ENCODE data around the gene SLIT3. TPM values are rescaled to one million over a fixed set of nuclear protein-coding genes. Genes with fewer than 3 reads are reported as not detected.

Gene SLIT3
- total RNA-seq, 4 donors from 2014 or later = 41.1 to 86.6 (median 62.7) TPM

DNA sequence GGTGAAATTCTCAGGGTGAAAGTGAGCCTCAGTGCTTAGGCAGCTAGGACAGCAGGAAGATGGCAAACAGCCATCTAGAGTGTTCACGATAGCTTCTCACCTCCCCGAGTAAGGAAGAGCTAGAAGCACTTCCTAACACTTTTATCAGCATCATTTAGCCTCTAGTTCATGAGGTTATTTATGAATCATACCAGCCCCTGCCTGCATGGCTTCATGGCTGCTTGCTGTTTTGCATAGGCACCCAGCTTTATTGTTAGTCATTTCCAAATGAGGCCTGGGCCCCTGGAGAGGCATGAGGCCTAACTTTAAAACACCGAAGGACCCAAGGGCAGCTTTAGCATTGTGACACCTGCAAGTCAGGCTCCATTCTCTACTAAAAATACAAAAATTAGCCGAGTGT, 586.9 kb downstream of the SLIT3 start:
- TF ChIP-seq, protein P1, sequence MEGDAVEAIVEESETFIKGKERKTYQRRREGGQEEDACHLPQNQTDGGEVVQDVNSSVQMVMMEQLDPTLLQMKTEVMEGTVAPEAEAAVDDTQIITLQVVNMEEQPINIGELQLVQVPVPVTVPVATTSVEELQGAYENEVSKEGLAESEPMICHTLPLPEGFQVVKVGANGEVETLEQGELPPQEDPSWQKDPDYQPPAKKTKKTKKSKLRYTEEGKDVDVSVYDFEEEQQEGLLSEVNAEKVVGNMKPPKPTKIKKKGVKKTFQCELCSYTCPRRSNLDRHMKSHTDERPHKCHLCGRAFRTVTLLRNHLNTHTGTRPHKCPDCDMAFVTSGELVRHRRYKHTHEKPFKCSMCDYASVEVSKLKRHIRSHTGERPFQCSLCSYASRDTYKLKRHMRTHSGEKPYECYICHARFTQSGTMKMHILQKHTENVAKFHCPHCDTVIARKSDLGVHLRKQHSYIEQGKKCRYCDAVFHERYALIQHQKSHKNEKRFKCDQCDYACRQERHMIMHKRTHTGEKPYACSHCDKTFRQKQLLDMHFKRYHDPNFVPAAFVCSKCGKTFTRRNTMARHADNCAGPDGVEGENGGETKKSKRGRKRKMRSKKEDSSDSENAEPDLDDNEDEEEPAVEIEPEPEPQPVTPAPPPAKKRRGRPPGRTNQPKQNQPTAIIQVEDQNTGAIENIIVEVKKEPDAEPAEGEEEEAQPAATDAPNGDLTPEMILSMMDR (IDR thresholded peaks at IDR 0.05) = no peak
- TF ChIP-seq EP300 (IDR thresholded peaks at IDR 0.05) (no peak), POLR2A (IDR thresholded peaks at IDR 0.05; ENCODE audit: low read depth) (no peak), POLR2AphosphoS5 (IDR thresholded peaks at IDR 0.05) (no peak)
- no peak for DNase-seq (ENCODE audit: extremely low spot score)
- WGBS = 55% methylated on average over 4 of the region's 4 CpGs
- intact Hi-C loops (cut with DNase I) = no loop called here
- Histone ChIP-seq H3K4me1 (no peaks in the 10 kb centered on the region), H3K4me3 (no peak overlapping the region), H3K27ac (replicated peaks in 1 of 4) (no peak overlapping the region), H3K27me3 (no peaks in the 10 kb centered on the region), H3K9me3 (no peaks in the 10 kb centered on the region), H3K36me3 (peaks cover 0 to 23% (median 4%) of the 10 kb centered on the region in 4 donors)

DNA sequence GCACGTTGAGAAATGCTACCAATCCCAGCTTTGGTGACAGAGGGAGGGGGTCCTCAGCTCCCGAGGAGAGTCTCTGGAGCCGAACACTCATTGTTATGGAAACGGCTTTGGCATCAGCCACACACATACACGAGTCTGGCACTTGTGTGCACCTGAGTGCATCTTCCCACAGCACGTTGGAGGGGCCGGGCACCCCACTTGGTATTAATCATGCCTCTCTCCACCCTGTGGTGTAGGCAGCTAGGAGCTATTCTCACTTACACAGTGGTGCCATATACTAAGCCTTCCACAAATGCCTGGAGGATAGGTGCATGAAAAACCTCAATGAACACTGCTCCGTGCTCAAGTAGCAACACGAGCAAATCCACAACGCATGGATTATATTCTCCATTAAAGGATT, 587.9 kb downstream of the SLIT3 start:
- Histone ChIP-seq H3K27ac (replicated peaks in 1 of 4) (no peak overlapping the region), H3K27me3 (no peaks in the 10 kb centered on the region), H3K9me3 (no peaks in the 10 kb centered on the region), H3K4me3 (no peak overlapping the region), H3K36me3 (peaks cover 0 to 20% (median 4%) of the 10 kb centered on the region in 4 donors), H3K4me1 (no peaks in the 10 kb centered on the region)
- no peak for DNase-seq (ENCODE audit: extremely low spot score)
- no peak for TF ChIP-seq POLR2AphosphoS5 (IDR thresholded peaks at IDR 0.05)
- TF ChIP-seq POLR2A (IDR thresholded peaks at IDR 0.05; ENCODE audit: low read depth) = no peak
- no peak for TF ChIP-seq EP300 (IDR thresholded peaks at IDR 0.05)
- TF ChIP-seq, protein P1 (IDR thresholded peaks at IDR 0.05) = no peak
- intact Hi-C loops (cut with DNase I) = no loop called here
- WGBS = 75% methylated on average over 10 of the region's 10 CpGs

DNA sequence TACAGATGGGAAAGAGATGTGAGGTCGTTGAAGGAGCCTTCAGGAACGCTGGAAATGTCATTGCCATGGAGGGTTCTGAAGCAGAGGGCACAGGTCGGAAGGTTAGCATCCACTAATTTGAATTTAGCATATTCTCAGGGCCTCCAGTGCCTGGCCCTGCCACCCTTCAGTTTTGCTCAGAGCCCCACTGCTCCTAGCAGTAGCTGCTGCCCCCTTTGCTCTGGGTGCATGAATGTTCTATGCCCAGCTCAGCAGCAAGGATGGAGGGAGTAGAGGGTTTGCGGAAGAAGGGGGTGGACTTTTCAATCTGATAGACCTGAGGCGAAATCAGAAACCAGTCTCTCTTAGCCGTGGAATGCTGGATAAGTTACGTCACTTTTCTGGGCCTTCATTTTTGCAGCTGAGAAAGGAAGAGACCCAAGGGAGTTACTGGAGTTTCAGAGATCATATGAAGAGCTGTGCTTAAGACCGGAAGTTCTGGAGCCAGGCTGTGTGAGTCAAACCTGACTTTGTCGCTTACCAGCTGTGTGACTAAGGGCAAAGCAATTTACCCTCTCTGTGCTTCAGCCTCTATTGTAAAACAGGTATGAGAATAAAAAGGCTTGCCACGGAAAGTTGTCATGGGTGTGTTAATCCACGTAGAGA, 588.5 kb downstream of the SLIT3 start:
- H3K27me3 ChIP-seq = no peaks in the 10 kb centered on the region
- H3K27ac ChIP-seq (replicated peaks in 1 of 4) = no peak overlapping the region
- H3K9me3 ChIP-seq = no peaks in the 10 kb centered on the region
- TF ChIP-seq POLR2A (IDR thresholded peaks at IDR 0.05; ENCODE audit: low read depth) (no peak), POLR2AphosphoS5 (IDR thresholded peaks at IDR 0.05) (no peak), EP300 (IDR thresholded peaks at IDR 0.05) (no peak)
- TF ChIP-seq, protein P1 (IDR thresholded peaks at IDR 0.05) = no peak
- 72% methylated on average over 11 of the region's 11 CpGs for WGBS
- no peaks in the 10 kb centered on the region for H3K4me1 ChIP-seq
- DNase-seq (ENCODE audit: extremely low spot score) = no peak
- intact Hi-C loops (cut with DNase I) = no loop called here
- no peak overlapping the region for H3K4me3 ChIP-seq
- peaks cover 0 to 20% (median 6%) of the 10 kb centered on the region in 4 donors for H3K36me3 ChIP-seq

DNA sequence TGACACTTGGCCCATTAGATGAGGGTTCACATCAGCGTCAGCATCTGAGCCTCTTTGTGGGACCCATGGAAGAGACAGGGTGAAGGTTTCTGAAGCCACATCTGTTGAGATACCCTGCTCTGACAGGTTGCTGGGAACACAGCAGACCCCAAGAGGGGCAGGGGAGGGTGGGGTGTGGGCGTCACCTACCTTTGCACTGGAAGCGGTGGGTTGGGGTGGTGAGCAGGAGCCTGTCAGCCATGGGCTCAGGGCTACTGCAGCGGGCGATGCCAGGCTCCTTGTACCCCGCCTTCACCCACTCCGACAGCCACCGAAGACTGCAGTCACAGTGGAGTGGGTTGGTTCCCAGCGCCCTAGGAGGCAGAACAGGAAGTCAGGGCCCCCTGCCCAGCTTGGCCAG, 590.2 kb downstream of the SLIT3 start:
- no peak for DNase-seq (ENCODE audit: extremely low spot score)
- TF ChIP-seq, protein P1 (IDR thresholded peaks at IDR 0.05) = no peak
- TF ChIP-seq POLR2AphosphoS5 (IDR thresholded peaks at IDR 0.05) (no peak), EP300 (IDR thresholded peaks at IDR 0.05) (no peak), POLR2A (IDR thresholded peaks at IDR 0.05; ENCODE audit: low read depth) (no peak)
- no peak overlapping the region for H3K4me3 ChIP-seq
- H3K27ac ChIP-seq (replicated peaks in 1 of 4) = no peak overlapping the region
- intact Hi-C loops (cut with DNase I) = no loop called here
- no peaks in the 10 kb centered on the region for H3K4me1 ChIP-seq
- 94% methylated on average over 3 of the region's 9 CpGs for WGBS
- H3K36me3 ChIP-seq = peaks cover 0 to 20% (median 6%) of the 10 kb centered on the region in 4 donors
- H3K27me3 ChIP-seq = no peaks in the 10 kb centered on the region
- no peaks in the 10 kb centered on the region for H3K9me3 ChIP-seq

Data from esophagus muscularis mucosa (tissue), 4 donors.